ENCODE results near the gene RIN1. TPM values are rescaled to one million over a fixed set of nuclear protein-coding genes. Genes with fewer than 3 reads are reported as not detected.

RIN1 gene
- total and polyA plus RNA-seq, 2 of the 13 experiments (the other 11 are each of a cell fraction or from before 2014, with no cell fraction given), result 2.4 to 4.1 TPM

DNA sequence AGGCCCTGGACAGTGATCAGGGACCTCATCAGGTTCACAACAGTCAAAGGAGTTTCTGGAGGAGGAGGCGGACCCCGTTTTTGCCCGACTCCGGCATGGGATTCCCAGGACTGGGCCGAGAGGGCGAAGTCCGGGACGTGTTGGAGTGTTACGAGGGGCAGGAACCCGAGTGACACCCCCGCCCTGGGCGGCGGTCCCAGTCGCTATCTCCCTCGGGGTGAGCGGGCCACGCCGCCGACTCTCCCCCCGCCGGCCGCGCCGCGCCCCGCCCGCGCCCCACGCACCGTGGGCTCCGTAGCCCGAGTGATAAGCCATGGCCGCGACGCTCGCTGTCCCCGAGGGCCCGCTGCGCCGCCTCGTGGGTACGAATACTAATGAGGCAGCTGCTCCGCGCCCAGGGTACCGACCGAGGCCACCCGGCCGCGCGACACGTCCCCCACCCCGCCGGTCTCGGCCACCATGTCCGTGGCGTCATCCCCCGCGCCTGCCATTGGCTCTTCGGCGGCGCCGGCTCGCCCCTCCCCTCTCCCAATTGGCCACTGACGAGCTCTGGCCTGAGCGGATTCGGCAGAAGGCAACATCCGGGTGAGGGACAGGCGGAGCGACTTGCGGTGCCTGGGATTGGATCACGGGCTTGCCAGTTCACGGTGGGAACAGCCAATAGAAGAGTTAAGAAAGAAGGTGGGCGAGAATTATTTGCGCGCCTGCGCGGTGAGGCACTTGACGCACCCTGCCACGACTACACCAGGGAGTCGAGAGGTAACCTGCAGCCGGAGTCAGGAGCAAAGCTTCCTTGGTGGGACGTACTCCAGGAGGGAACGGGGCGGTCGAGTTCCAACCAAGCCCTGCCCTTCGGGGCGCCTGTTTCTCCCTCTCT, 47.3 kb downstream of the RIN1 start, which contains the start of gene YIF1A (continued):
- TF ChIP-seq, protein P1, sequence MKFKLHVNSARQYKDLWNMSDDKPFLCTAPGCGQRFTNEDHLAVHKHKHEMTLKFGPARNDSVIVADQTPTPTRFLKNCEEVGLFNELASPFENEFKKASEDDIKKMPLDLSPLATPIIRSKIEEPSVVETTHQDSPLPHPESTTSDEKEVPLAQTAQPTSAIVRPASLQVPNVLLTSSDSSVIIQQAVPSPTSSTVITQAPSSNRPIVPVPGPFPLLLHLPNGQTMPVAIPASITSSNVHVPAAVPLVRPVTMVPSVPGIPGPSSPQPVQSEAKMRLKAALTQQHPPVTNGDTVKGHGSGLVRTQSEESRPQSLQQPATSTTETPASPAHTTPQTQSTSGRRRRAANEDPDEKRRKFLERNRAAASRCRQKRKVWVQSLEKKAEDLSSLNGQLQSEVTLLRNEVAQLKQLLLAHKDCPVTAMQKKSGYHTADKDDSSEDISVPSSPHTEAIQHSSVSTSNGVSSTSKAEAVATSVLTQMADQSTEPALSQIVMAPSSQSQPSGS (CRISPR knock-in tag; IDR thresholded peaks at IDR 0.05), result peak; percentile 100
- TF ChIP-seq, protein P2, sequence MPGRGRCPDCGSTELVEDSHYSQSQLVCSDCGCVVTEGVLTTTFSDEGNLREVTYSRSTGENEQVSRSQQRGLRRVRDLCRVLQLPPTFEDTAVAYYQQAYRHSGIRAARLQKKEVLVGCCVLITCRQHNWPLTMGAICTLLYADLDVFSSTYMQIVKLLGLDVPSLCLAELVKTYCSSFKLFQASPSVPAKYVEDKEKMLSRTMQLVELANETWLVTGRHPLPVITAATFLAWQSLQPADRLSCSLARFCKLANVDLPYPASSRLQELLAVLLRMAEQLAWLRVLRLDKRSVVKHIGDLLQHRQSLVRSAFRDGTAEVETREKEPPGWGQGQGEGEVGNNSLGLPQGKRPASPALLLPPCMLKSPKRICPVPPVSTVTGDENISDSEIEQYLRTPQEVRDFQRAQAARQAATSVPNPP (CRISPR knock-in tag; IDR thresholded peaks at IDR 0.05), result 0 out of 2 replicates have a peak, but pooled peaks have one; percentile 43
- no peak for TF ChIP-seq JUNB (CRISPR knock-in tag; IDR thresholded peaks at IDR 0.05; ENCODE audit: borderline replicate concordance)
- 0 out of 2 replicates have a peak, but pooled peaks have one; percentile 80 for TF ChIP-seq ZNF350 (CRISPR knock-in tag; IDR thresholded peaks at IDR 0.05; ENCODE audit: borderline replicate concordance, low read depth)
- TF ChIP-seq, protein P3, sequence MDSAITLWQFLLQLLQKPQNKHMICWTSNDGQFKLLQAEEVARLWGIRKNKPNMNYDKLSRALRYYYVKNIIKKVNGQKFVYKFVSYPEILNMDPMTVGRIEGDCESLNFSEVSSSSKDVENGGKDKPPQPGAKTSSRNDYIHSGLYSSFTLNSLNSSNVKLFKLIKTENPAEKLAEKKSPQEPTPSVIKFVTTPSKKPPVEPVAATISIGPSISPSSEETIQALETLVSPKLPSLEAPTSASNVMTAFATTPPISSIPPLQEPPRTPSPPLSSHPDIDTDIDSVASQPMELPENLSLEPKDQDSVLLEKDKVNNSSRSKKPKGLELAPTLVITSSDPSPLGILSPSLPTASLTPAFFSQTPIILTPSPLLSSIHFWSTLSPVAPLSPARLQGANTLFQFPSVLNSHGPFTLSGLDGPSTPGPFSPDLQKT (CRISPR knock-in tag; IDR thresholded peaks at IDR 0.05; ENCODE audit: borderline replicate concordance), result no peak
- TF ChIP-seq HNRNPK (IDR thresholded peaks at IDR 0.05; ENCODE audit: low read depth, low read length, poor library complexity, severe bottlenecking), result no peak
- no peak for TF ChIP-seq TGIF2 (CRISPR knock-in tag; IDR thresholded peaks at IDR 0.05)
- TF ChIP-seq WIZ (CRISPR knock-in tag; IDR thresholded peaks at IDR 0.05), result no peak
- TF ChIP-seq ZNF629 (CRISPR knock-in tag; conservative IDR thresholded peaks at IDR 0.05), result no peak; the same call in 1 of the 2 replicates
- TF ChIP-seq ZNF12 (CRISPR knock-in tag; IDR thresholded peaks at IDR 0.05), result no peak
- 0 out of 2 replicates have a peak, but pooled peaks have one; percentile 18 for TF ChIP-seq ZBTB34 (CRISPR knock-in tag; IDR thresholded peaks at IDR 0.05)
- TF ChIP-seq ZNF331 (CRISPR knock-in tag; IDR thresholded peaks at IDR 0.05), result no peak; the same call in 1 of the 2 replicates
- peak; percentile 57; the same call in 1 of the 2 replicates for TF ChIP-seq TARDBP (CRISPR knock-in tag; IDR thresholded peaks at IDR 0.05)
- peak; percentile 60 for TF ChIP-seq ASH2L (IDR thresholded peaks at IDR 0.05; ENCODE audit: insufficient read length, low read depth, low read length)
- TF ChIP-seq ZNF781 (CRISPR knock-in tag; IDR thresholded peaks at IDR 0.05; ENCODE audit: borderline replicate concordance, not compliant biosample characterization), result no peak
- no peak for TF ChIP-seq ZSCAN9 (CRISPR knock-in tag; IDR thresholded peaks at IDR 0.05; ENCODE audit: borderline replicate concordance)
- no peak for TF ChIP-seq LRRFIP1 (CRISPR knock-in tag; conservative IDR thresholded peaks at IDR 0.05)
- TF ChIP-seq ZNF556 (CRISPR knock-in tag; IDR thresholded peaks at IDR 0.05; ENCODE audit: borderline replicate concordance), result no peak
- no peak for TF ChIP-seq ONECUT2 (CRISPR knock-in tag; IDR thresholded peaks at IDR 0.05)

Data from HepG2 (cell line).